DND-41 (cell line): Measurements from ENCODE around the gene FARP2.
"Not testable (repeated sequence)": the region's sequence is repeated elsewhere in the genome, so short reads cannot be mapped to it uniquely, and the experiment has no call there.

Experiments
- ATAC-seq: fragments of 200-7000 bp; cut with Tn5 transposase; 3 replicates; pipeline ENCODE4 v1.9.1; 2021; ENCODE audit warnings: low read depth; ENCODE audit not compliant: insufficient read depth
- DNase-seq: peaks from one replicate; pipeline ENCODE4 v3.0.0-alpha.2; 2020
- H2AFZ ChIP-seq: 2 replicates; pipeline ENCODE4 v1.6.0; 2012; ENCODE audit warnings: low read depth, low read length
- H3K27ac ChIP-seq: 2 replicates; pipeline ENCODE4 v1.5.1; 2012; ENCODE audit warnings: low read length, inconsistent platforms
- H3K27me3 ChIP-seq: fragments of 200-600 bp; sonication (generic); 2 replicates; pipeline ENCODE4 v1.6.0; 2012; ENCODE audit warnings: low read length, mild to moderate bottlenecking, inconsistent platforms; ENCODE audit not compliant: insufficient read depth, poor library complexity
- H3K36me3 ChIP-seq: 2 replicates; pipeline ENCODE4 v1.5.1; 2012; ENCODE audit warnings: low read length, inconsistent platforms; ENCODE audit not compliant: insufficient read depth
- H3K4me1 ChIP-seq: 2 replicates; pipeline ENCODE4 v1.5.1; 2012; ENCODE audit warnings: mild to moderate bottlenecking, low read length; ENCODE audit not compliant: insufficient read depth
- H3K4me2 ChIP-seq: 2 replicates; pipeline ENCODE4 v1.6.0; 2012; ENCODE audit warnings: mild to moderate bottlenecking, moderate library complexity, low read length, inconsistent platforms; ENCODE audit not compliant: insufficient read depth
- H3K4me3 ChIP-seq, 2 experiments: fragments of 200-600 bp in 1 of 2; shearing (Covaris generic) in 1 of 2; 2 replicates each; pipeline ENCODE4 v1.5.1; 2012 to 2016; ENCODE audit warnings: inconsistent platforms in 2 of 2, low read length in 2 of 2, mild to moderate bottlenecking in 2 of 2, low read depth in 1 of 2, moderate library complexity in 1 of 2
- H3K79me2 ChIP-seq: 2 replicates; pipeline ENCODE4 v1.6.0; 2012; ENCODE audit warnings: low read length, inconsistent platforms; ENCODE audit not compliant: insufficient read depth
- H3K9ac ChIP-seq: 2 replicates; pipeline ENCODE4 v1.6.0; 2012; ENCODE audit warnings: low read depth, mild to moderate bottlenecking, inconsistent platforms, low read length, moderate library complexity
- H3K9me3 ChIP-seq: 2 replicates; pipeline ENCODE4 v1.5.1; 2012; ENCODE audit warnings: low read length, moderate library complexity, mild to moderate bottlenecking, inconsistent platforms; ENCODE audit not compliant: insufficient read depth, severe bottlenecking
- H4K20me1 ChIP-seq: 2 replicates; pipeline ENCODE4 v1.6.0; 2012; ENCODE audit warnings: low read length; ENCODE audit not compliant: insufficient read depth
- EZH2 ChIP-seq: IDR thresholded peaks from 3 replicates; pipeline ENCODE4 v1.6.1; 2012; ENCODE audit warnings: borderline replicate concordance, low read depth, mild to moderate bottlenecking, moderate library complexity, low read length, inconsistent platforms; ENCODE audit not compliant: severe bottlenecking
- TF ChIP-seq, protein P1 (sequence below): IDR thresholded peaks from 2 replicates; pipeline ENCODE4 v1.5.1; 2012; ENCODE audit warnings: borderline replicate concordance, low read length, moderate library complexity, mild to moderate bottlenecking; ENCODE audit not compliant: poor library complexity, severe bottlenecking; ENCODE audit errors: extremely low read depth

The FARP2 gene

GRCh38 chr2:241443486-241444223 is 87.6 kb downstream of the FARP2 start:
- Histone ChIP-seq H3K79me2 (no peaks in the 10 kb centered on the region), H3K4me3 (no peak overlapping the region), H4K20me1 (peaks cover 83% of the 10 kb centered on the region), H2AFZ (no peak overlapping the region), H3K36me3 (peaks cover 36% of the 10 kb centered on the region), H3K4me2 (no peak overlapping the region), H3K4me1 (peaks cover 12% of the 10 kb centered on the region), H3K9ac (no peak overlapping the region), H3K27ac (no peak overlapping the region), H3K27me3 (no peaks in the 10 kb centered on the region), H3K9me3 (no peaks in the 10 kb centered on the region)
- TF ChIP-seq, protein P1, sequence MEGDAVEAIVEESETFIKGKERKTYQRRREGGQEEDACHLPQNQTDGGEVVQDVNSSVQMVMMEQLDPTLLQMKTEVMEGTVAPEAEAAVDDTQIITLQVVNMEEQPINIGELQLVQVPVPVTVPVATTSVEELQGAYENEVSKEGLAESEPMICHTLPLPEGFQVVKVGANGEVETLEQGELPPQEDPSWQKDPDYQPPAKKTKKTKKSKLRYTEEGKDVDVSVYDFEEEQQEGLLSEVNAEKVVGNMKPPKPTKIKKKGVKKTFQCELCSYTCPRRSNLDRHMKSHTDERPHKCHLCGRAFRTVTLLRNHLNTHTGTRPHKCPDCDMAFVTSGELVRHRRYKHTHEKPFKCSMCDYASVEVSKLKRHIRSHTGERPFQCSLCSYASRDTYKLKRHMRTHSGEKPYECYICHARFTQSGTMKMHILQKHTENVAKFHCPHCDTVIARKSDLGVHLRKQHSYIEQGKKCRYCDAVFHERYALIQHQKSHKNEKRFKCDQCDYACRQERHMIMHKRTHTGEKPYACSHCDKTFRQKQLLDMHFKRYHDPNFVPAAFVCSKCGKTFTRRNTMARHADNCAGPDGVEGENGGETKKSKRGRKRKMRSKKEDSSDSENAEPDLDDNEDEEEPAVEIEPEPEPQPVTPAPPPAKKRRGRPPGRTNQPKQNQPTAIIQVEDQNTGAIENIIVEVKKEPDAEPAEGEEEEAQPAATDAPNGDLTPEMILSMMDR = no peak
- TF ChIP-seq EZH2 = no peak
- peak; percentile 95 for DNase-seq
- peak; percentile 90 for ATAC-seq

GRCh38 chr2:241445426-241445825 is 89.3 kb downstream of the FARP2 start:
- H2AFZ ChIP-seq = no peak overlapping the region
- no peak for ATAC-seq
- TF ChIP-seq, protein P1 = no peak
- TF ChIP-seq EZH2 = no peak
- peaks cover 21% of the 10 kb centered on the region for H3K36me3 ChIP-seq
- no peaks in the 10 kb centered on the region for H3K79me2 ChIP-seq
- H3K4me3 ChIP-seq = no peak overlapping the region
- no peaks in the 10 kb centered on the region for H3K27me3 ChIP-seq
- no peak for DNase-seq
- H3K4me2 ChIP-seq = no peak overlapping the region
- H3K4me1 ChIP-seq = peaks cover 12% of the 10 kb centered on the region
- H4K20me1 ChIP-seq = peaks cover 85% of the 10 kb centered on the region
- no peaks in the 10 kb centered on the region for H3K9me3 ChIP-seq
- no peak overlapping the region for H3K27ac ChIP-seq
- H3K9ac ChIP-seq = no peak overlapping the region

DNA sequence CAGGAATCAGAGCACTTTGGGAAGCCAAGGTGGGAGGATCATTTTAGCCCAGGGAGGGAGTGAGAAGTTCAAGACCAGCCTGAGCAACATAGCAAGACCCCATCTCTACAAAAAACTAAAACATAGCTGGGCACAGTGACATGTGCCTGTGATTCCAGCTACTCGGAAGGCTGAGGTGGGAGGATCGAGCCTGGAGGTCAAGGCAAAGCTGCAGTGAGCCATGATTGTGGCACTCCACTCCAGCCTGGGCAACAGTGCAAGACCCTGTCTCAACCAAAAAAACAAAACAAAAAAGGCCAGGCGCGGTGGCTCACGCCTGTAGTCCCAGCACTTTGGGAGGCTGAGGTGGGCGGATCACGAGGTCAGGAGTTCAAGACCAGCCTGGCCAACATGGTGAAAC is 94.0 kb downstream of the FARP2 start:
- not testable (repeated sequence) for H3K79me2 ChIP-seq, H3K27me3 ChIP-seq, H3K4me3 ChIP-seq, H3K9me3 ChIP-seq, DNase-seq, H3K9ac ChIP-seq, ATAC-seq, H3K4me1 ChIP-seq, H3K4me2 ChIP-seq, H2AFZ ChIP-seq, H3K27ac ChIP-seq, H3K36me3 ChIP-seq
- peaks cover 52% of the 10 kb centered on the region for H4K20me1 ChIP-seq

DNA sequence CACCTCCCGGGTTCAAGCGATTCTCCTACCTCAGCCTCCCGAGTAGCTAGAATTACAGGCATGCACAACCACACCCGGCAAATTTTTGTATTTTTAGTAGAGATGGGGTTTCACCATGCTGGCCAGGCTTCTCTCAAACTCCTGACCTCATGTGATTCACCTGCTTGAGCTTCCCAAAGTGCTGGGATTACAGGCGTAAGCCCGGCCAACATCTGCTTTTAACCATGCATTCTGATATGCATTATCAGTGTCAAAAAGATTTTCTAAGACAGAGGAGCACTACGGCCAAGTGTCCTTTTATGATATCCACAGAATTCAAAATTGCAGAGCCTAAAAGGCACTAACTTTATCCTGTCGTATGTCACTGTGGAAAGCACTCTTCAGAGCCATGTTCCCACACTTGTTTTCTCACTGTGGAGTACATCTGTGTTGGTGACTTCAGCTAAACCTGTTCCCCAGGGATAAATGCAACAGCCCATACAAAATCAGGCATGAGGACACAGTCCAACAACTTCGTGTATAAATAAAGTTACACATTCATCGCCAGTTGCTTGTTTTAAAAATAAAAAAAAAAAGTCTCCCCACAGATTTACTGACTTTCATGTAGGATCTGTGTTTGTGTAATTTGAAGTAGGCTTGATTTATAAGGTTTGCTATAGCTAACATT is 95.9 kb downstream of the FARP2 start:
- H3K27me3 ChIP-seq = no peaks in the 10 kb centered on the region
- H3K27ac ChIP-seq = no peak overlapping the region
- TF ChIP-seq, protein P1 = no peak
- no peak for TF ChIP-seq EZH2
- no peaks in the 10 kb centered on the region for H3K9me3 ChIP-seq
- no peaks in the 10 kb centered on the region for H3K79me2 ChIP-seq
- no peak overlapping the region for H3K9ac ChIP-seq
- H3K36me3 ChIP-seq = no peaks in the 10 kb centered on the region; the same call in 1 of the 2 replicates
- H3K4me2 ChIP-seq = no peak overlapping the region
- no peak for ATAC-seq
- no peak overlapping the region for H2AFZ ChIP-seq
- H3K4me1 ChIP-seq = no peaks in the 10 kb centered on the region
- H4K20me1 ChIP-seq = peaks cover 47% of the 10 kb centered on the region
- DNase-seq = no peak
- H3K4me3 ChIP-seq = no peak overlapping the region

- H3K4me1 ChIP-seq, H3K9ac ChIP-seq, H2AFZ ChIP-seq, H3K36me3 ChIP-seq, ATAC-seq, H3K4me2 ChIP-seq, H3K4me3 ChIP-seq, H3K27me3 ChIP-seq, H3K9me3 ChIP-seq, H3K79me2 ChIP-seq, H3K27ac ChIP-seq, DNase-seq: not testable (repeated sequence)
- peaks cover 42% of the 10 kb centered on the region for H4K20me1 ChIP-seq
Measured at GRCh38 chr2:241453919-241454318, 97.8 kb downstream of the FARP2 start.
